Stimulated activated CD4-positive, alpha-beta T cell treated with anti-CD3 and anti-CD28 coated beads, Interleukin-4, amount 100 ng/mL, for 4 hours (primary cell): ENCODE results near the gene RNASEH2A.
A peak's percentile ranks its signal among the peaks of the same experiment; 100 is the strongest.
"Not testable (repeated sequence)": the region's sequence is repeated elsewhere in the genome, so short reads cannot be mapped to it uniquely, and the experiment has no call there.

Experiments used
- DNase-seq, 2 experiments: peaks; one replicate each; pipeline ENCODE4 v3.0.0-alpha.2; 2020

The RNASEH2A gene

GRCh38 chr19:12834566-12834943 lies 28.2 kb downstream of the RNASEH2A start, which contains the start of gene RTBDN:
Gene RTBDN (minus strand): TSS chr19:12834579. CDS start chr19:12829979, 4,600 bp downstream.
- DNase-seq = no peak

GRCh38 chr19:12834976-12835757 lies 28.8 kb downstream of the RNASEH2A start:
- no peak for DNase-seq

- DNase-seq = no peak
Observed at GRCh38 chr19:12836529-12836863, 30.1 kb downstream of the RNASEH2A start.

- DNase-seq = no peak
Observed at GRCh38 chr19:12837225-12837624, 30.8 kb downstream of the RNASEH2A start.

- DNase-seq = peak in 1 of 2 experiments; percentile 50
Observed at GRCh38 chr19:12838182-12838885, 31.9 kb downstream of the RNASEH2A start, which contains the start of gene MAST1. Gene MAST1 (plus strand): TSS chr19:12838515. CDS start chr19:12838573, 58 bp downstream.

- DNase-seq = no peak
Observed at GRCh38 chr19:12838886-12839756, 32.7 kb downstream of the RNASEH2A start.

- no peak for DNase-seq
Observed at GRCh38 chr19:12840091-12841079, 34.0 kb downstream of the RNASEH2A start.

GRCh38 chr19:12841094-12841493 lies 34.7 kb downstream of the RNASEH2A start:
- no peak for DNase-seq

- no peak for DNase-seq
Observed at GRCh38 chr19:12842511-12842910, 36.1 kb downstream of the RNASEH2A start.

- no peak for DNase-seq
Observed at GRCh38 chr19:12843328-12843727, 36.9 kb downstream of the RNASEH2A start.

- DNase-seq = no peak
Observed at GRCh38 chr19:12843999-12844732, 37.8 kb downstream of the RNASEH2A start.

GRCh38 chr19:12846613-12847012 lies 40.2 kb downstream of the RNASEH2A start:
- not testable (repeated sequence) for DNase-seq

- DNase-seq = peak; percentile 82 to 87
Observed at GRCh38 chr19:12847159-12848139, 41.1 kb downstream of the RNASEH2A start.

- DNase-seq = no peak
Observed at GRCh38 chr19:12856653-12857052, 50.3 kb downstream of the RNASEH2A start.

GRCh38 chr19:12858041-12858928 lies 51.9 kb downstream of the RNASEH2A start:
- no peak for DNase-seq

GRCh38 chr19:12859546-12859945 lies 53.2 kb downstream of the RNASEH2A start:
- DNase-seq = no peak
